GM12878 (cell line): ENCODE results near the gene ZNF276. TPM values are rescaled to one million over a fixed set of nuclear protein-coding genes. Genes with fewer than 3 reads are reported as not detected.

Experiments used
- ATAC-seq: fragments of 200-7000 bp; cut with Tn5 transposase; 3 replicates; pipeline ENCODE4 v1.9.1; 2020; ENCODE audit warnings: mild to moderate bottlenecking, moderate library complexity
- BruUV-seq: library from RNA; stranded (reverse); fragments of 400-500 nt; replicated peaks from 2 replicates; lab custom pipeline; 2021; lab: Mats Ljungman, UMichigan
- CTCF ChIA-PET: fragments of 300-600 bp; sonication (Branson Sonifier 250); formaldehyde crosslinking; extraction: SDS; loops from one replicate; lab custom pipeline; 2021; ENCODE audit warnings: inconsistent platforms; lab: Yijun Ruan, JAX
- POLR2A ChIA-PET: fragments of 350-600 bp; formaldehyde crosslinking; extraction: SDS; loops from one replicate; lab custom pipeline; 2021; ENCODE audit warnings: inconsistent platforms; lab: Charles Lee
- RAD21 ChIA-PET: fragments of 300-600 bp; sonication (Branson Sonifier 250); formaldehyde crosslinking; loops from one replicate; lab custom pipeline; 2023; ENCODE audit warnings: antibody characterized with exemption; ENCODE audit not compliant: unreplicated experiment; lab: Charles Lee
- SMC1A ChIA-PET: fragments of 300-600 bp; sonication (Branson Sonifier 250); formaldehyde crosslinking; loops from one replicate; lab custom pipeline; 2023; ENCODE audit not compliant: unreplicated experiment, uncharacterized antibody; lab: Charles Lee
- DNase-seq: peaks from one replicate; pipeline ENCODE4 v3.0.0-alpha.2; 2011; ENCODE audit warnings: low read depth, low spot score
- FAIRE-seq: peaks from 3 replicates; lab custom pipeline; 2011; peaks lifted over from hg19 to GRCh38; lab: Jason Lieb, UNC
- H2AFZ ChIP-seq: 2 replicates; pipeline ENCODE4 v1.6.0; 2011; ENCODE audit warnings: low read depth, low read length, control low read depth; ENCODE audit not compliant: control insufficient read depth
- H3K27ac ChIP-seq: 2 replicates; pipeline ENCODE4 v1.5.1; 2011; ENCODE audit warnings: control low read depth; ENCODE audit not compliant: control insufficient read depth, insufficient read depth
- H3K27me3 ChIP-seq, 2 experiments: replicated peaks in 1 of 2; 2 replicates each; pipeline versions ENCODE4 v1.6.0 to v1.6.1; 2011; ENCODE audit warnings: low read length in 1 of 2; ENCODE audit not compliant: control insufficient read depth in 2 of 2, insufficient read depth in 2 of 2
- H3K36me3 ChIP-seq, 2 experiments: 2 replicates each; pipeline ENCODE4 v1.5.1; 2011; ENCODE audit warnings: low read length in 1 of 2; ENCODE audit not compliant: control insufficient read depth in 2 of 2, insufficient read depth in 2 of 2
- H3K4me1 ChIP-seq: 2 replicates; pipeline ENCODE4 v1.6.1; 2011; ENCODE audit warnings: mild to moderate bottlenecking, low read length, moderate library complexity, mixed read lengths; ENCODE audit not compliant: control insufficient read depth, insufficient read depth
- H3K4me2 ChIP-seq: 2 replicates; pipeline ENCODE4 v1.6.0; 2011; ENCODE audit warnings: control low read depth; ENCODE audit not compliant: control insufficient read depth, insufficient read depth
- H3K4me3 ChIP-seq: fragments of 200-600 bp; sonication (generic); 2 replicates; pipeline ENCODE4 v1.5.1; 2016
- H3K79me2 ChIP-seq: 2 replicates; pipeline ENCODE4 v1.6.0; 2011; ENCODE audit warnings: low read length; ENCODE audit not compliant: control insufficient read depth, insufficient read depth
- H3K9ac ChIP-seq: 2 replicates; pipeline ENCODE4 v1.8.0; 2011; ENCODE audit warnings: low read length, control low read depth, mixed read lengths; ENCODE audit not compliant: control insufficient read depth, insufficient read depth
- H3K9me3 ChIP-seq: replicated peaks from 3 replicates; pipeline ENCODE4 v1.5.1; 2011; ENCODE audit warnings: mild to moderate bottlenecking, low read length; ENCODE audit not compliant: control insufficient read depth, insufficient read depth
- H4K20me1 ChIP-seq: 2 replicates; pipeline ENCODE4 v1.6.0; 2011; ENCODE audit not compliant: control insufficient read depth, insufficient read depth
- BCL11A ChIP-seq: IDR thresholded peaks from 2 replicates; pipeline ENCODE4 v1.6.1; 2011; ENCODE audit warnings: low read depth, low read length
- CBX3 ChIP-seq: fragments of 200-600 bp; sonication (generic); IDR thresholded peaks from 2 replicates; pipeline ENCODE4 v1.6.1; 2016; ENCODE audit warnings: low read depth, borderline replicate concordance
- CHD4 ChIP-seq: fragments of 200-600 bp; sonication (generic); IDR thresholded peaks from 2 replicates; pipeline ENCODE4 v1.6.1; 2016; ENCODE audit warnings: mild to moderate bottlenecking
- CREM ChIP-seq: IDR thresholded peaks from 2 replicates; pipeline ENCODE4 v1.6.1; 2014; ENCODE audit warnings: antibody characterized with exemption, low read depth
- E2F4 ChIP-seq: IDR thresholded peaks from 2 replicates; pipeline ENCODE4 v1.6.1; 2012; ENCODE audit warnings: low read depth, low read length, improper control_type of control experiment
- E4F1 ChIP-seq: fragments of 450-650 bp; IDR thresholded peaks from 2 replicates; pipeline ENCODE4 v1.6.1; 2018; ENCODE audit warnings: borderline replicate concordance, mild to moderate bottlenecking; ENCODE audit not compliant: partially characterized antibody
- FOS ChIP-seq: IDR thresholded peaks from 3 replicates; pipeline ENCODE4 v1.6.1; 2011; ENCODE audit warnings: borderline replicate concordance; ENCODE audit not compliant: insufficient read length; ENCODE audit errors: extremely low read depth
- HCFC1 ChIP-seq: fragments of 150-350 bp; IDR thresholded peaks from 2 replicates; pipeline ENCODE4 v1.6.1; 2014; ENCODE audit warnings: low read length
- MXI1 ChIP-seq: fragments of 150-350 bp; IDR thresholded peaks from 2 replicates; pipeline ENCODE4 v1.6.1; 2011; ENCODE audit warnings: low read depth, mild to moderate bottlenecking, inconsistent platforms, low read length, improper control_type of control experiment
- NRF1 ChIP-seq: conservative IDR thresholded peaks from 2 replicates; pipeline ENCODE4 v1.6.1; 2011; ENCODE audit warnings: mild to moderate bottlenecking, low read depth, low read length, improper control_type of control experiment
- RCOR1 ChIP-seq: conservative IDR thresholded peaks from 2 replicates; pipeline ENCODE4 v1.6.1; 2012; ENCODE audit warnings: low read depth, low read length, improper control_type of control experiment
- RUNX3 ChIP-seq: IDR thresholded peaks from 2 replicates; pipeline ENCODE4 v1.6.1; 2012; ENCODE audit warnings: low read length, inconsistent platforms
- SIN3A ChIP-seq: IDR thresholded peaks from 2 replicates; pipeline ENCODE4 v1.6.1; 2012; ENCODE audit warnings: low read depth, low read length, improper control_type of control experiment
- SIX5 ChIP-seq: IDR thresholded peaks from 2 replicates; pipeline ENCODE4 v1.6.1; 2011; ENCODE audit warnings: mild to moderate bottlenecking, low read depth, low read length, moderate library complexity; ENCODE audit not compliant: severe bottlenecking
- SMAD5 ChIP-seq: IDR thresholded peaks from 2 replicates; pipeline ENCODE4 v1.6.1; 2016; ENCODE audit warnings: antibody characterized with exemption, low read depth
- SPI1 ChIP-seq: IDR thresholded peaks from 2 replicates; pipeline ENCODE4 v1.6.1; 2011; ENCODE audit warnings: low read depth, mild to moderate bottlenecking, low read length, moderate library complexity, borderline replicate concordance; ENCODE audit not compliant: insufficient read depth
- TBL1XR1 ChIP-seq: IDR thresholded peaks from 2 replicates; pipeline ENCODE4 v1.6.1; 2012; ENCODE audit warnings: low read depth, low read length, improper control_type of control experiment
- TCF12 ChIP-seq: IDR thresholded peaks from 2 replicates; pipeline ENCODE4 v1.6.1; 2011; ENCODE audit warnings: low read depth, mild to moderate bottlenecking, low read length
- YBX1 ChIP-seq: fragments of 450-650 bp; IDR thresholded peaks from 2 replicates; pipeline ENCODE4 v1.6.1; 2016; ENCODE audit warnings: antibody characterized with exemption
- YY1 ChIP-seq: IDR thresholded peaks from 2 replicates; pipeline ENCODE4 v1.6.1; 2011; ENCODE audit warnings: low read depth, mild to moderate bottlenecking, low read length
- ZBED1 ChIP-seq: IDR thresholded peaks from 2 replicates; pipeline ENCODE4 v1.6.1; 2016; ENCODE audit warnings: borderline replicate concordance
- ZNF207 ChIP-seq: fragments of 450-650 bp; IDR thresholded peaks from 2 replicates; pipeline ENCODE4 v1.6.1; 2014; ENCODE audit warnings: antibody characterized with exemption, mild to moderate bottlenecking, borderline replicate concordance
- WGBS: methylation state at CpG from one replicate; pipeline ENCODE4 v1.1.6; 2016; ENCODE audit warnings: low lambda C conversion rate; ENCODE audit not compliant: insufficient replicate concordance, insufficient coverage; ENCODE audit errors: missing lambda C conversion rate; 5-methylcytosine and 5-hydroxymethylcytosine counted together
- in situ Hi-C: fragments of 300-500 bp; cut with MboI; formaldehyde crosslinking; loops from 9 replicates; pipeline ENCODE4 v1.14.3; 2018; ENCODE audit warnings: mixed read lengths
- intact Hi-C: fragments of 100-400 bp; cut with micrococcal nuclease; formaldehyde crosslinking; loops from one replicate; pipeline ENCODE4 v1.14.2; 2022; ENCODE audit not compliant: unreplicated experiment
- polyA plus RNA-seq, 11 experiments: library from polyadenylated mRNA; depleted of rRNA in 4 of 11; unstranded in 6 of 11; stranded (reverse) in 5 of 11; fragments of >200 nt; fragmentation: Nextera tagmentation in 4 of 11; fragmentation: Illumina TruSeq in 1 of 11; extraction: Ambion mirVana in 4 of 11; extraction: Trizol in 1 of 11; gene quantifications; 1 replicate in 1 of 11; 2 replicates in 10 of 11; pipeline versions ENCODE4 v1.2.1 to v1.2.3, GENCODE V29; 2011 to 2016; ENCODE audit warnings: inconsistent platforms in 2 of 11, missing spikeins in 2 of 11, low read depth in 1 of 11
- total RNA-seq, 4 experiments: library from RNA; depleted of rRNA in 3 of 4; stranded (reverse); fragments of >200 nt in 3 of 4; fragmentation: Illumina TruSeq in 1 of 4; extraction: Trizol in 1 of 4; gene quantifications; 2 replicates each; pipeline versions ENCODE4 v1.2.1 to v1.2.3, GENCODE V29; 2013 to 2021

The ZNF276 gene
- total and polyA plus RNA-seq, 10 of the 15 experiments (the other 5 are each of a cell fraction or from before 2014, with no cell fraction given), result 0.27 to 22.7 (median 8.7) TPM

GRCh38 chr16:89686520-89687091 is 34.7 kb upstream of the ZNF276 start, which contains the start of gene CDK10:
Gene CDK10, plus strand, starts transcription at chr16:89686689. Its CDS starts 22 bp downstream, at chr16:89686711.
- Histone ChIP-seq H3K4me2 (peak within 1 kb of the TSS; percentile 88), H3K4me3 (peak within 1 kb of the TSS; percentile 88), H3K27me3 (no peaks in the 10 kb centered on the region), H3K9ac (peak within 1 kb of the TSS; percentile 87), H3K36me3 (peaks cover 0 to 3% of the 10 kb centered on the region in 2 experiments; a peak in 3 of 4 replicates), H2AFZ (peak within 1 kb of the TSS; percentile 97), H3K27ac (peak within 1 kb of the TSS; percentile 93), H3K79me2 (peaks cover 11% of the 10 kb centered on the region), H3K9me3 (no peaks in the 10 kb centered on the region; the same call in 2 of the 3 replicates), H4K20me1 (no peaks in the 10 kb centered on the region), H3K4me1 (peaks cover 6% of the 10 kb centered on the region; the same call in 1 of the 2 replicates)
- in situ Hi-C loops, result no loop called here
- POLR2A ChIA-PET, result interaction anchor here (0.5 to 2.1 kb wide), 6 partner anchors 9 to 337 kb away, joined by 3 to 19 read pairs (median 4); partner anchors contain the start of genes CHMP1A, SPATA33, TCF25 and VPS9D1
- BruUV-seq, result no TSS peak
- peak; percentile 61 for DNase-seq
- SMC1A ChIA-PET, result interaction anchor here (1.2 to 1.6 kb wide), 2 partner anchors 13 to 29 kb away, joined by 6 to 8 read pairs; partner anchors contain the start of genes CHMP1A and SPATA33
- ATAC-seq, result peak; percentile 94
- RAD21 ChIA-PET, result interaction anchor here (1.5 kb wide), 1 partner anchor 14 kb away, joined by 19 read pairs; the partner anchor contains the start of gene SPATA2L
- FAIRE-seq, result peak; percentile 76
- CTCF ChIA-PET, result interaction anchor here (0.8 to 1.5 kb wide), 5 partner anchors 13 to 225 kb away, joined by 3 to 12 read pairs (median 3); no protein-coding TSS in a partner anchor
- intact Hi-C loops, result no loop called here
- under 1% methylated on average over 67 of the region's 67 CpGs for WGBS
- TF ChIP-seq ZNF207 (peak; percentile 60; the same call in 1 of the 2 replicates), FOS (no peak), YY1 (peak; percentile 93), YBX1 (no peak), CBX3 (no peak), ZBED1 (no peak), SMAD5 (peak; percentile 92), BCL11A (no peak), E4F1 (peak; percentile 92), TBL1XR1 (no peak), E2F4 (0 out of 2 replicates have a peak, but pooled peaks have one; percentile 51), SIX5 (peak; percentile 9), CHD4 (no peak), MXI1 (peak; percentile 87), SPI1 (no peak), NRF1 (peak; percentile 77), RCOR1 (no peak), SIN3A (peak; percentile 79; the same call in 1 of the 2 replicates), RUNX3 (no peak), CREM (no peak), TCF12 (0 out of 2 replicates have a peak, but pooled peaks have one; percentile 18), HCFC1 (peak; percentile 52; the same call in 1 of the 2 replicates)
